Glomerular endothelial cell (primary cell): ENCODE data around the gene CABP2. TPM values are rescaled to one million over a fixed set of nuclear protein-coding genes. Genes with fewer than 3 reads are reported as not detected.
"Not testable (repeated sequence)": the region's sequence is repeated elsewhere in the genome, so short reads cannot be mapped to it uniquely, and the experiment has no call there.

Experiments used
- DNase-seq: peaks from one replicate; pipeline ENCODE4 v3.0.0-alpha.2; 2011; ENCODE audit warnings: low read depth, low spot score; ENCODE audit errors: extremely low read depth
- total RNA-seq: library from RNA; depleted of rRNA; stranded (reverse); fragments of >200 nt; gene quantifications from 2 replicates; pipeline ENCODE4 v1.2.3, GENCODE V29; 2015

CABP2 gene
- total RNA-seq, 1 donor from 2014 or later = not detected

DNA sequence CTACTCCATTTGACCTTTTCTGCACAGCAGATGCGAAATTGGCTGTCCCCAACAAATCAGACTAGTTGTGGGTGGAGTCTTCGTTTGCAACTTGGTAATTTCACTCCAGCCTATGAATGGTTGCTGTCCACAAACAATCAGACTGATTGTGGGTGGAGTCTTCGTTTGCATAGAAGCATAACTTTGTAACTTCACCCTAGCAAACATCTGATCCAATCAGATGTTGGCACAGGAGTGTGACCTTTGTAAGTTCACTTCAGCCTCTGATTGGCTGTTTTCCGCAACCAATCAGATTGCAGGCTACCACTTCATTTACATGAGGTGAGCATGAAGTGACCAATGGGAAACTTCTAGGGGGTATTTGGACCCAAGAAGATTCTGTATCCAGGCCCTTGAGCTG lies 16.3 kb upstream of the CABP2 start:
- no peak for DNase-seq

DNA sequence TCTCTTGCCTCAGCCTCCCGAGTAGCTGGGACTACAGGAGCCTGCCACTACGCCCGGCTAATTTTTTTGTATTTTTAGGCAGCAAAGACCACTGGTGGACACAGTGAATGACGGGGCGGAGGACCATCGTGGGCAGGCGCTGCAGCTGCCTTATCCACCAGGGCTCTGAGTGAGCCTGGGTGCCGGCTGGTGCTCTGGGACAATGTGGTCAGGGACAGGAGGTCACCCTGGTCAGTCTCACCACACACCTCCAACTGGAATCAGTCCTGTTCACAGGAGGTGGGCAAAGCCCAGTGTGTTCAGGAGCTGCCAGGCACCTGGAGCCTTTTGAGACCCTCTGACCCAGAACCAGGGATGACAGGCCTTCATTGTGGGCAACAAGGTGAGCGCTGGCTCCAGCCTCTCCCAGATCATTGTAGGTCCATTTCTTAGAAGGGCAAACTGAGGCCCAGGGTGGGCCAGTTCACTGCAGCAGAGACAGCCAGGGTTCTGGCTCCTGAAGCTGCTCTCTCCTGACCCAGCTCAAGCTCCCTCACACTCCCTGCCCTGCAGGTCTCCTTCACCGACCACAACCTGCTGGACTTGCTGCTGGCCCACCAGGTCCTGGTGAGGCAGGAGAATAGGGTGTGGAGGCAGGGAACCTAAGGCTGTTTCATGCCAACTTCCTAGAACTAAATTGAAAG lies 15.7 kb upstream of the CABP2 start:
- no peak for DNase-seq

DNA sequence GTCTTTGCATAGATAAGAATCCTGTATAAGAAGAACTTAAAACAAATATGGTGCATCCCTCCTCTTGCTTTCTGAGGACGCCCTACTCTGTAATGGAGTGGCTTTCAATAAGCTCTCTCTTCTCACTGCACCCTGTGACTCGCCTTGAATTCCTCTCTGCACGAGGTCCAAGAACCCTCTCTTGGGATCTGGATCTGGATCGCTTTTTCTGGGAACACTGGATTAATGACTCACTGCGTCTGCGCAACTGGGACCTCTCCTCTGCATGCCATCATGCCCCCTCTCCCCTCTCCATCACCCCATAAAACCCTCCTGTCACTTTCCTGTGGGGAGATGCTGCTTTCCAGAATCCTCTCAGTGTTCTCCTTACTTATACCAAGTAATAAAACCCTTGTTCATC lies 15.1 kb upstream of the CABP2 start:
- DNase-seq = no peak

DNA sequence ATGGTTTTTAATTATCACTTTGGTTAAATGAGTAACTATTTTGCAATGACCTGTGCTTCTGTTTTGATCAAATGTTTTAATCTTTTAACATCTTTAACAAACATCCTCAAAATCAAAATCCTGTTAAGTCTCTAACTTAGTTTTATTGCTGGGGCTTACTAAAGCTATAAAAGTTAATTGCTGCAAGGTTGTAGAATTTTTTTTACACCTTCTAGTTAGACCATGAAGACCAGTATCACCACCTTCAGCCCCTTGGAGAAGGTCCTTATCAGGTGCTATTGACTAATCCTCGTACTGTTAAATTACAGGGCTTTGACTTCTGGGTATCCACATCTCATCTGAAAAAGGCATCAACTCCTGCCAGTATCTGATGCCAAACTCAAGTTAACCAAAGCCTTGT lies 12.3 kb upstream of the CABP2 start:
- DNase-seq = no peak

DNA sequence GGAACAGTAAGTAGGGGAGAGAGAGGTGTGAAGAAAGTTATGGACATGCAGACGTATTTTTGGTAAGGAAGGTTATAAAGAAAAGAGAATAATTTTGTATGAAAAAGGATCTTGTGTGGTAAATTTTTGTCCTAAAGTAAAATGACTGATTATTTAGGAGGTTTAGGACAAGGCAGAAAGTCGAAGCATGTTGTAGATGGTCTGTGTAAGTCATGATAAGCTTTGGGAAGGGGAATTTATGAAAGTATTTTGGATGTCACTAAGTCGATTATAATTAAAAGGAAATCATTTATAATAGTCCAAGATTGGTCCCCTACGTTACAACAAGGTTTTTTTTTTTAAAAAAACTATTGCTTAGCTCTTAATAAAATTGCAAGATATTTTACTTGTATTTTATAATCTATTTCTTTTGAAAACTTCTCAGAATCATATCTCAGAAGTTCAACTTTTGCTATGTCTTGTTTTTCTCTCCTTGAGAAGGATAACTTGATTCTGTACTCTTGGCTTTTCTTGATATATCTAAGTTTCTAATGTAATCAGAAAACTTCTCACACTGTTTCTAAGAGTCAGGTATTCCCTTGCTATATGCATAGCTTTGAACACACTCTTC lies 10.9 kb upstream of the CABP2 start:
- DNase-seq = no peak

DNA sequence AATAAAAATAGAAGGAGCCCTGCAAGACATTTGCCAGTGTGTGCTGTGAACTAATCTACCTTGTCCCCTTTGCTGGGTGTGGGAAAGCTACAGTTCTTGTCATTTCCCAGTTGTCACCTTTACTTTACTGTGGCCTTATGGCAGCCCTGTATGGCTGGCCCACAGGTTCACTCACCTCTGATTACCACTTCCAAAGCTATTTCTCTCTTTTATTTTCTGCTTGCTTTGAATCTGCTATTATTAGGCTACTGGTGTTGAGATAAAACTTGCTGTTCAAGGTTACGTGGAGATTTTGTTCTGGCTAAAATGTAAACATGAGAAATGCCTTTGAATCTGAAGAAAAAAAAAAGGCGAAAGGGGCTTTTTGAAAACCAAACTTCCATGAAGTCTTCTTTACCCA lies 9.6 kb upstream of the CABP2 start:
- DNase-seq = no peak

DNA sequence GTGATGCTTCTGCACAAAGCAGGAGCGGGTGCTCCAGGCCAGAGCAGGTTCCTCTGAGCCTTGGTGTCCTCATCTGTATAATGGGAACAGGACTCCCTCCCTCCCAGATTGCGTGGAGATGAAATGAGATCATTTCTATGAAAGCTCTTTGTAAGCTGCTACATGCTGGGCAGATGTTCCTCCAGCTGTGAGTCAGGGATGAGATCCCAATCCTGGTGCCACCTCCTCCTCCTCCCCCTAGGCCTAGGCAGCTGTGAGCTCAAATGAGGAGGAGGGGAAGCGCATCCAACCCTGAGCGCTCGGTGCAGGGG lies 7.0 kb upstream of the CABP2 start:
- no peak for DNase-seq

DNA sequence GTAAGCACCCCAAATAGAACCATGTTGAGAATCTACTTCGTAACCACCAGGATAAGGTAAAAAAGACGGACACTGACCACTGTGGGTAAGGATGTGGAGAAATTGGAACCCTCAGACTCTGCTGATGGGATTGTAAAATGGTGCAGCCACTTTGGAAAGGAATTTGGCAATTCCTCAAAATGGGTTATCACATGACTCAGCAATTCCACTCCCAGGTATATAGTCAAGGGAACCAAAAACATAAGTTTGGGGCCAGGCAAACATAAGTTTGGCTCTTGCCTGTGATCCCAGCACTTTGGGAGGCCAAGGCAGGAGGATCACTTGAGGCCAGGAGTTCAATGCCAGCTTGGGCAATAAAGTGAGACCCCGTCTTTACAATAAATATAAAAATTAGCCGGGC lies 5.1 kb upstream of the CABP2 start:
- DNase-seq = no peak

DNA sequence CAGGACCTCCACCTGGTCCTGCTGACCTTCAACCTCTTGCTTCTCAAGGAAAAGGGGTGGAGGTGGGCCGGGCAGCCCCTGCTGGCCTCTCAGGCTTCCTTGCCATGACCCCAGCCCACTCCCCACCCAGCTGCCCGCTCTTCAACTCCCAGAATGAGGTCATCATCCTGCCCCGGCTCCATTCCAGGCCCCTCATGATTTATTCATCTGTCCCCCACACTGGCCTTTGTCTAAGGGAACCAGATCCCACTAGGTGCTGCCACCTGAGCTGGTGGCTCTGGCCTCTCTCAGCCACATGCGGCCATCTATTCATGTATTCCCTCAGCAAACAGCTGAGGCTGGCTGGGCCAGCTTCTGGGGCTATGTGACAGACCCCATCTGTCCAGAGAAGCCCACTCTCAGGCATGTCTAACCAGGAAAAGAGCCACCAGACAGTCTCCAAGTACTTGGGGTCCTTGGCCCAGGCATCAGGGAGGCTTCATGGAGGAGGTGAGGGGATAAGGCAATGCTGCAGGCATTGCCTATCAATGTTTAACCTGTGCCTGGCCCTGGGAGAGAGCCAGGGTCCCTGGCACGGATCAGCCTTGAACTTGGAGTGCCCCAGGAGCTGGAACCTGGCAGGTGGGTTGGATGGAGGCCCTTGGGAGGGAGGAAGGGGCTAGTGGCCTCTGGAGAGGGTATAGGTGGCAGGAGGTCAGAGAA lies 2.2 kb upstream of the CABP2 start:
- DNase-seq = no peak

DNA sequence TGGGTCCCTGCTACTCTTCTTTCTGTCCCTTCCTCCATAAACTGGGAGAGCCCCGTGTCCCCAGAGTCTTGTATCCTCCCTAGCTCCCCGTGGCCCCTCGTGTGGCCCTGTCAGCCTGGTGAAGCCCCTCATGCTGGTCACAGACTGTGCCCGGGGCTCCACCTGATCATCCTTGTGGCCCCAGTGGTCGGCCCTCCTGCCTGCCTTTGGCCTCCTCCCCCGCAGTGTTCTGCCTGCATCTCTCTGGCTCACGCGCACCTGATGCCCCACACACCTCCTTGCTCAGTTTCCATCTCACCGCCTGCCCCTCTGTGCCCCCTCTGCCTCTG lies 1.2 kb upstream of the CABP2 start:
- DNase-seq = no peak

DNA sequence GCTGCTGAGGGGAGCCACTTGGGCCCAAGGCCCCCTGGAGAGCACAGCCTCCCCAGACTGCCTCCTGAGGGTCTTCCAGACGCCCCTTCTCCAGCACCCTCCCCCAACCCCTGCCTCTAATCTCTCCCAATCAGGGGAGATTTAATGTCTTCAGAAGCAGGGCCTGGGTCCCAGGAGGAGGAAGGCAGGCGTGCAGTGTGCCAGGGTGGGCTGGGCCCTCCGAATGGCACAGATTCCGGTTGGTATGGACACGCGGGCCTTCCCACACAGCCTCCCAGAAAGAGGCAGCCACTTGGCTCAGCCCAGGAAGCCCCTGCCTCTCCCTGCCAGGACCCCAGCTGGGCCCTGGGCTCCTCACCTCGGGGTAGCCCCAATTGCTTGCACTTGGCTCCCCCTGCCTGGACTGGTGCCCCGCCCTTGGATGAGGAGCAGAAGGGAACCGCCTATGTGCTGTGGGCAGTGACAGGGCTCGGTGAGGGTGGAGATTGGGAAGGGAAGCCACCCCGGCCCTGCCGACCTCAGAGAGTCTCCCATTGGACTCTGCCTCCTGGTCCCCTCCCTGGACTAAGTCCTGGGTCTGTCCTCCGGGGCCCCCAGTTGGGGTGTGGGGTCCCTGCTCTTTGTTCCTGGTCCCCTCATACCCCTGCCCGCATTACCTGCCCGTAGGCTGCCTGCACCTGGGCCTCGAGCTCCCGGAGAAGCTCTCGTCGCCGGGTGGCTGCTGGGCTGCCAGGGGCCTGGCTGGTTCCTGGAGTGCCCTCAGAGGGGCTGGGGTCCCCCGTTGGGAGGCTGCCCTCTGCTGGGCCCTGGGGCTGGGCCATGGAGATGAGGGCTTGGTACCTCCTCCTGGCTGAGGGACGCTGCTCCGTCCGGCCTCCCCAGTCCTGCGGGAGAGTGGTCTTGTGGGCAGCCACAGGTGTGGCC lies 572 bp upstream of the CABP2 start:
- no peak for DNase-seq

DNA sequence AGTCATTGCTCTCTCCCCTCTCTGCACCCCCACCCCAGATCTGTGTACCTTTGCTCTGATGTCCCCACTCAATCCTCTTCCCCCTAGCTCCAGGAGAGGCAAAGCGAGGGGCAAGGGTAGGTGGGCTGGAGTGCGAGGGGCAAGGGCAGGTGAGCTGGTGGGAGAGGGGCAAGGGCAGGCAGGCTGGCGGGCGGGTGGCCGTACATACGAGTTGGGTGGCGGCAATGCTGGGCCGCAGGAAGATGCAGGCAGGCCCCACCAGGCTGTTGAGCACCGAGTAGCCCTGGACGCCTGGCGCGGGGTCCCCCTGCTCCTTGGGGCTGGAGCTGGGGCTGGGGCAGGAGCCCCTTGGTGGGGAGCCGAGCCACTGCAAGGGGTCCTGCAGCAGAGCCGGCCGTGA lies 908 bp downstream of the CABP2 start:
- no peak for DNase-seq

DNA sequence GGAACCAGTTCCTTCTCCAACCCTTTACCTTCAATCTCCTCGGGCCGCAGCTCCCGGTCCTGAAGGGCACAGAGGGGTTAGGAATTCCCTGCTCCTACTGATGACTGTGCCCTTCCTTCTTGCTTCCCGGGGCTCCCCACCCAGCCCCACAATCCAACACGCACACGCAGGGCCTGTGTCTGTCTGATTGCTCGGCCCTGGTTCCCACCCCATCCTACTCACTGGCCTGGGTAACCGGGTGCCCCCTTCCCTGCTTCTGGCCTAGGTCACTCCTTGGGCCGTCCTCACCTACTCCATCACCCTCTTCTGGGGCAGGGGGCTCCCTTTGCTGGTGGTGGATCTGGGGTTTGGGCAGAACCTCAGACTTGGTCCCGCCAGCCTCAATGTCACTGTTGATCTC lies 1.3 kb downstream of the CABP2 start:
- no peak for DNase-seq

DNA sequence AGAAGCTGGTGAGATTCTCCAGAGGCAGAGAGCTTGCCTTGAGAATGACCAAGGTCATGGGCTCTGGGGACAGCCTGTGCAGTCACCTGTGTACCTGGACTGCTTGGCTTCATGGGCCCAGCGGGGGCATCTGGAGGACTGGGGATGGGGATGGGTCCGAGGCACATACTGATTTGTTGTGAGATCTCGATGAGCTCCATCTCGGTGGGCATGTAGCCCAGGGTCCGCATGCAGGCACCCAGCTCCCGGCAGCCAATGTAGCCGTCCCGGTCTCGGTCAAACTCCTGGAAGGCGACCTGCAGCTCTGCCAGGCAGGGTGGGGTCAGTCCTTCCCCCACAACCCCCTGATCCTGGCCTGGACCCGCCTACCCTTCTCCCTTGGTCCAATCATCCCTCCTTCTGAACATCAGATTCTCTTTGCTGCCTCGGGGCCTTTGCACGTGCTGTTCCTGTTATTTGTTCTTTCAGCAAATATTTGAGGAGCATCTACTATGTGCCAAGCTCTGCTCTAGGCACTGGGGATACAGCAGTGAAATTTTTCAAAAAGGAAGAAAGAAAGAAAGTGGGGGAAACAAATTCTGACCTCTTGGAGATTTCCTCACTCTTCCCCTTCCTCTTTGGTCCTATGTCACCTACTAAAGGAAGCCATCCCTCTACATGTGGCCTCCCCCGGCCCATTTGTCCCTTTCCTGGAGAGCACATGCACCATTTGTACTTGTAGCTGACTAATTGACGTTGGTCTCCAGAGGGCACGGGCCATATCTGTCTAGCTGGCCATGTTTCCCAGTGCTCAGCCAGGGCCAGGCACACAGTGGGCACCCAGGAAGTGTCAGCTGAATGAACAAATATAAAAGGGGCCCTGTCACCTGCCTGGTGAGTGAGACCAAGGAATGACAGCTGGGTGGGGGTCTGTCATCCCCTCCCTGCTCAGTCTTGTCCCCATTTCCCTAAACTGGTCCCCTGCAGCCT lies 2.1 kb downstream of the CABP2 start:
- no peak for DNase-seq

DNA sequence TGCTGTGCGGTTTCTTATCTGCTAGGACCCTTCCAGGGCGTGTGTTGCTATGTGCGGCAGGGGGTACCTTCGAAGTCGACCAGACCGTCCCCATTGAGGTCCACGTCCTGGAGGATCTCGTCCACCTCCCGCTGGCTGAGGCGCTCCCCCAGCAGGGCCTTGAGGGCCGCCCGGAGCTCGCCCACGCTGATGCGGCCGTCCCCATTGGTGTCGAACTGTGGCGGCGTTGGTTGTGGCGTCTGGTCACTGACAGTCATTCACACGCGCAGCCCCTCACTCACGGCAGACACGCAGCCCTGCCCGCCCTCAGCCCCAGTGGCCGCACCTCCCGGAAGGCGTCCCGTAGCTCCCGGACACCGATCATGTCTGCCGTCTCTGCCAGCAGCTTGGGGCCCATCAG lies 3.5 kb downstream of the CABP2 start:
- DNase-seq = no peak

DNA sequence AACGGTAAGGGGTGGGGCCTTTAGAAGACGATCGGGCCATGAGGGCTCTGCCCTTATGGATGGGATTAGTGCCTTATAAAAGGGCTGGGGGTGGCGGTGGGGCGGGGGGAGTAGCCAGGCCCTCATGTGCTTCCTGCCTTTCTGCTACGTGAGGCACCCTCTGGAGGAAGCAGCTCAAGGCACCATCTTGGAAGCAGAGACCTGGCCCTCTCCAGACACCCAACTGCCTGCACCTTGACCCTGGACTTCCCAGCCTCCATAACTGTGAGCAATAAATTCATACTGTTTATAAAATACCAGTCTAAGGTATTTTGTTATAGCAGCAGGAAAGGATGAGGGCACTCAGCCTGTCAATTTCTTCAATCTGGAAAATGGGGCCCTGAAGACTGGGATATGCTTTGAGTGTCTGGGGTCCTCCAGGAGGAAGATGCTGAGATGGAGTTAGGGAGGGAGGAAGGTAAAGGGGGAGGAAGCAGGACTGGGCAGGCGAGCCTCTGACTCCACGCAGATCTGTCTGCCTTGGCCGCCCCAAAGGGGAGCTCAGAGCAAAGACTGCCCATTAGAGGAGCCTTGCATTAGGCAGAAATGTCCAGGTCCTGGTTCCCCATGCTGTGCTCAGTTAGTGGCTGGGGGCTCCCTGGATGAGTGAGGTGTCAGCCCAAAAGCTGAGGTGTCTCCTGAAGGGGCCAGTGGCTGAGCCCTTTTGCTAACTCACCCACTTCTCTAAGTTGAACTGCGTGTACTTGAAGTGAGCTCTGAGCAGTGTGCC lies 5.3 kb downstream of the CABP2 start:
- DNase-seq = no peak

DNA sequence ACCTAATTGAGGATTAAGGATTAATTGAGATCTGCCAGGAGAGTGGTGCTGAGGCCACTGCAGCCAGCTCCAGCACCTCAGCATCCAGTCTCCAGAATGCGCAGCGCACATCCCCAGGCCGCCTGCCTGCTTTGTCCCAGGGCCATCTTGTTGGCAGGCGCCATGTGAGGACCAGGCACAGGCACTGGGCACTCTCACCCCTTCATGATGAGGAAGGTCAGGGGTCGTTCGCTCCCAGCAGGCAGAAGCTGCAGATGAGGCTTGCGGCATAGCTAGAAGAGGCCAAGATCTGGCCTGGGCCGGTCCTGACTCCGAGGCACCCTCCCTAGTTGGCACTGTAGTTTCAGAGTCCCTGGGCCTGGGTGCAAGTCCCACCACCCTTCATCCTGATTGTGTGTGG lies 6.4 kb downstream of the CABP2 start:
- DNase-seq = no peak

DNA sequence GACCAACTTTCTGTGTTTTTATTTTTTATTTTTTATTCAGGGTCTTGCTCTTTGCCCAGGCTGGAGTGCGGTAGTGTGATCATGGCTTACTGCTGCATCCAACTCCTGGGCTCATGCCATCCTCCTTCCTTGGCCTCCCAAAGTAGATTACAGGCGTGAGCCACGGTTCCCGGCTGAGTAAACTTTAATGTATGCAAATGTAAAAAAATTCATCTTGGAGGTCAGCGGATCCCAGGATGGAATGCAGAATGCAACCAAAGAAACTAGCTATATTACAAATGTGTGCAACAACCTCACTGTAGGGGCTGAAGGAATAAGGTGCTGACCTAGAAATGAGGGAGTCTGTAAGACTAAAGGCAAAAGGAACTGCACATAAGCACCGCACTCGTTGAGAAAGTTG lies 9.1 kb downstream of the CABP2 start:
- no peak for DNase-seq

DNA sequence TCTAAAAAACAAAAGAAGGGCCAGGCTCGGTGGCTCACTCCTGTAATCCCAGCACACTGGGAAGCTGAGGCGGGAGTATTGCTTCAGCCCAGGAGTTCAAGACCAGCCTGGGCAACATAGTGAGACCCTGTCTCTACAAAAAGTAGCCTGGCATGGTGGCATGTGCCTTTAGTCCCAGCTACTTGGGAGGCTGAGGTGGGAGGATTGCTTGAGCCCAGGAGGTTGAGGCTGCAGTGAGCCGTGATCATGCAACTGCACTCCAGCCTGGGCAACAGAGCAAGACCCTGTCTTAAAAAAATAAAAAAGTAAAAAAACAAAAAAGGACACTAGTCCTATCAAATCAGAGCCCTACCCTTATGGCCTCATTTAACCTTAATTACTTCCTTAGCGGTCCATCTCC lies 11.7 kb downstream of the CABP2 start:
- not testable (repeated sequence) for DNase-seq

DNA sequence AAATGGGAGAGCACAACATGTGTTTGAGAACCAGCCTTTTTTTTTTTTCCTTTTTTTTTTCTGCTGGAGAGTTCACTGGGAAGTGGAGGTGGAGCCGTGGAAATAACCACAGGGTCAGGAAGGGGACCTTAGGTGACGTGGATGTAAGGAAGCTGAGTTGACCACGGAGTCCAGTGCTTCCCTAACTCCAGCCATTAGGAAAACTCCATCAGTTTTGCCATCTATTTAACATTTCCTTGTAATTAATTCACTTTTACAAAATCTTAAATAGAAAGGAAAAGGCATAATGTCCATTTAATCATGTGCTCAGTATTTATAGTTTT lies 13.3 kb downstream of the CABP2 start:
- no peak for DNase-seq
